NB4 (cell line): ENCODE measurements around the gene SCAPER.
"Not testable (repeated sequence)": the region's sequence is repeated elsewhere in the genome, so short reads cannot be mapped to it uniquely, and the experiment has no call there.

Source experiments
- DNase-seq: peaks from one replicate; pipeline ENCODE4 v3.0.0; 2010; ENCODE audit warnings: low read depth
- H3K4me3 ChIP-seq: one replicate; pipeline ENCODE4 v1.5.1; 2011; ENCODE audit warnings: mild to moderate bottlenecking, low read depth, low read length, moderate library complexity
- CTCF ChIP-seq: IDR thresholded peaks from one replicate; pipeline ENCODE4 v1.5.1; 2012; ENCODE audit warnings: low read depth, low read length
- MAX ChIP-seq: IDR thresholded peaks from 2 replicates; pipeline ENCODE4 v1.6.1; 2011; ENCODE audit warnings: low read depth, low read length
- MYC ChIP-seq: IDR thresholded peaks from 2 replicates; pipeline ENCODE4 v1.6.1; 2011; ENCODE audit warnings: low read depth, low read length
- POLR2A ChIP-seq: IDR thresholded peaks from 2 replicates; pipeline ENCODE4 v1.6.1; 2011; ENCODE audit warnings: mild to moderate bottlenecking; ENCODE audit not compliant: insufficient read length; ENCODE audit errors: extremely low read depth

Gene SCAPER

GRCh38 chr15:76432604-76433003 is 472.5 kb downstream of the SCAPER start:
- no peak for DNase-seq
- H3K4me3 ChIP-seq: no peak overlapping the region
- TF ChIP-seq MYC (no peak), CTCF (no peak), MAX (no peak), POLR2A (no peak)

- no peak for DNase-seq
- no peak overlapping the region for H3K4me3 ChIP-seq
- no peak for TF ChIP-seq CTCF
Measured at GRCh38 chr15:76431971-76432370, 473.2 kb downstream of the SCAPER start.

- H3K4me3 ChIP-seq: not testable (repeated sequence)
Measured at GRCh38 chr15:76430711-76431110, 474.4 kb downstream of the SCAPER start.

GRCh38 chr15:76429661-76430060 is 475.5 kb downstream of the SCAPER start:
- no peak overlapping the region for H3K4me3 ChIP-seq
- TF ChIP-seq CTCF: no peak
- no peak for TF ChIP-seq POLR2A
- no peak for TF ChIP-seq MYC
- no peak for TF ChIP-seq MAX
- DNase-seq: no peak

More at GRCh38 chr15:76430711-76431110, 474.4 kb downstream of the SCAPER start:
- DNase-seq: not testable (repeated sequence)

- no peak for DNase-seq
- TF ChIP-seq POLR2A: no peak
- TF ChIP-seq MAX: no peak
- no peak for TF ChIP-seq MYC
- TF ChIP-seq CTCF: no peak
- H3K4me3 ChIP-seq: no peak overlapping the region
Measured at GRCh38 chr15:76426941-76427340, 478.2 kb downstream of the SCAPER start.

GRCh38 chr15:76418352-76419140 is 486.6 kb downstream of the SCAPER start:
- DNase-seq: no peak
- no peak overlapping the region for H3K4me3 ChIP-seq
- TF ChIP-seq MYC (no peak), MAX (no peak), POLR2A (no peak), CTCF (no peak)
